ENCODE results near the gene FOSL1.

- TF ChIP-seq CTCF (conservative IDR thresholded peaks at IDR 0.05; ENCODE audit: low read length) (no peak), EZH2phosphoT487 (IDR thresholded peaks at IDR 0.05; ENCODE audit: borderline replicate concordance, low read depth, low read length) (no peak)
These were observed 46.0 kb downstream of the FOSL1 start for GRCh38 chr11:65854161-65854592.

All from OCI-LY7 (cell line).